NCI-H128 (cell line): ENCODE measurements around the gene FARS2.
"Not testable (repeated sequence)": the region's sequence is repeated elsewhere in the genome, so short reads cannot be mapped to it uniquely, and the experiment has no call there.

Source experiments
- DNase-seq: peaks from one replicate; lab custom pipeline; 2025; ENCODE audit not compliant: unreplicated experiment; lab: John Stamatoyannopoulos, UW

Gene FARS2

GRCh38 chr6:5564746-5565145 lies 303.4 kb downstream of the FARS2 start:
- not testable (repeated sequence) for DNase-seq

GRCh38 chr6:5565971-5566370 lies 304.7 kb downstream of the FARS2 start:
- DNase-seq: no peak

- DNase-seq: no peak
Measured at GRCh38 chr6:5566718-5567117, 305.4 kb downstream of the FARS2 start.

- DNase-seq: no peak
Measured at GRCh38 chr6:5567352-5567751, 306.0 kb downstream of the FARS2 start.

- no peak for DNase-seq
Measured at GRCh38 chr6:5567890-5568289, 306.6 kb downstream of the FARS2 start.

GRCh38 chr6:5569491-5569890 lies 308.2 kb downstream of the FARS2 start:
- DNase-seq: no peak

- DNase-seq: no peak
Measured at GRCh38 chr6:5570641-5571040, 309.3 kb downstream of the FARS2 start.

GRCh38 chr6:5580736-5581581 lies 319.6 kb downstream of the FARS2 start:
- DNase-seq: no peak

- no peak for DNase-seq
Measured at GRCh38 chr6:5582762-5583161, 321.4 kb downstream of the FARS2 start.

GRCh38 chr6:5583528-5583927 lies 322.2 kb downstream of the FARS2 start:
- no peak for DNase-seq

- no peak for DNase-seq
Measured at GRCh38 chr6:5584078-5584482, 322.8 kb downstream of the FARS2 start.

- no peak for DNase-seq
Measured at GRCh38 chr6:5587648-5588047, 326.3 kb downstream of the FARS2 start.

GRCh38 chr6:5589422-5590141 lies 328.3 kb downstream of the FARS2 start:
- no peak for DNase-seq

- no peak for DNase-seq
Measured at GRCh38 chr6:5590187-5590586, 328.9 kb downstream of the FARS2 start.

GRCh38 chr6:5592886-5593519 lies 331.7 kb downstream of the FARS2 start:
- no peak for DNase-seq

- no peak for DNase-seq
Measured at GRCh38 chr6:5595184-5595583, 333.9 kb downstream of the FARS2 start.

- no peak for DNase-seq
Measured at GRCh38 chr6:5597413-5597812, 336.1 kb downstream of the FARS2 start.

GRCh38 chr6:5598123-5598522 lies 336.8 kb downstream of the FARS2 start:
- no peak for DNase-seq

- DNase-seq: no peak
Measured at GRCh38 chr6:5599127-5599526, 337.8 kb downstream of the FARS2 start.

- no peak for DNase-seq
Measured at GRCh38 chr6:5605937-5606336, 344.6 kb downstream of the FARS2 start.

GRCh38 chr6:5606546-5606945 lies 345.2 kb downstream of the FARS2 start:
- no peak for DNase-seq

- no peak for DNase-seq
Measured at GRCh38 chr6:5610640-5611039, 349.3 kb downstream of the FARS2 start.
